ENCODE measurements around the gene ORC4.
"Not testable (repeated sequence)": the region's sequence is repeated elsewhere in the genome, so short reads cannot be mapped to it uniquely, and the experiment has no call there.

Gene ORC4

DNA sequence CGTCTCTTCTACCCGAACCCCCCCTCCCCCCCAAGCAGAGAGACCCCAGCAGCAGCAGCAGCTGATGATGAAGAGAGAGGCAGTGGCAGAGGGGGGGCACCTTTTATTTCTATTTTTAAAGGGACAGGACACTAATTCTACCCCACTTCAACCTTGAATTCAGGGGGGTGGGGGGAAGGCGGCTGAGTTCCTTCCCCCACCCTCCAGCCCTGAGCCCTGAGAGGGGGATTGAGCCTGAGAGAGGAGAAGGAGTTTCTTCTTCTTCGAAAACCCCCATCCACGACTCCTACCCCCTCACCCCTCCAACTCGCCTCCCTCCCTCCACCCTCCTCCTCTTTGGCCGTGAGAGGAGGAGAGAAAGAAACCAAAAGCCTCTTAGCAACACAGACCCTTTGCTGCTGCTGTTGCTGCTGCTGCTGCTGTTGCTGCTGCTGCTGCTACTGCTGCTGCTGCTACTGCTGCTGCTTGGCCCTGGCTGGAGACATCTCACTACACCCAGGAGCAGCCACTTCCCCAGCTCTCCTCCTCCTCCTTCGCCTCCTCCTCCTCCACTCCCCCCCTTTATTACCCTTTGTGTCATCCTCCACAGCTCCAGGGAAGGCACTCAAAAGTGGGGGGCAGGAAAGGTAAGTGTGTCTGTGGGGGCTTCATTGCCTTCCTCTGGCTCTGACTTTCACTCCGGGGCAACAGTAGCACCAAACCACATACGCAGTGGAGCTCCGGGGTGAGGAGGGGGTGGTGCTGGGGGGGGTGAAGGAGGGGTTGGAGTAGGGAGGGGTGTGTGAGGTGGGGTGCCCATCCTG is 723 bp upstream of the ORC4 start, which contains the start of gene MBD5:
Gene MBD5 (plus strand): TSS at position 33 of the 803 bp plus-strand sequence.
- in situ Hi-C loops (cut with MboI; ENCODE audit: low sequenced_read_pairs), result no loop called here

DNA sequence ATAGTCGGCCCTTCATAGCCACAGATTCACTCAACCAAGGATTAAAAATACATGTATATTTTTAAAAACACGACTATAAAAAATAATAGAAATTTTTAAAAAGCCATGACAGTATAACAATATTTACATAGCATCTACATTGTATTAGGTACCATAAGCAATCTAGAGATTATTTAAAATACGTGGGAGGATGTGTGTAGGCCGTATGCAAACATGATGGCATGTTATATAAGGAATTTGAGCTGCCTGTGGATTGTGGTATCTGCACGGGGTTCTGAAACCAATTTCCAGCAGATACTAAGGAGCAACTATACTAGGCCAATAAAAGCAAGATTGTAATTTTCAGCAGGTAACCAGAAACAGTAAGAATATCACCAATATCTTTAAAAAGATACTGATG is 5.9 kb downstream of the ORC4 start:
- in situ Hi-C loops (cut with MboI; ENCODE audit: low sequenced_read_pairs), result no loop called here

DNA sequence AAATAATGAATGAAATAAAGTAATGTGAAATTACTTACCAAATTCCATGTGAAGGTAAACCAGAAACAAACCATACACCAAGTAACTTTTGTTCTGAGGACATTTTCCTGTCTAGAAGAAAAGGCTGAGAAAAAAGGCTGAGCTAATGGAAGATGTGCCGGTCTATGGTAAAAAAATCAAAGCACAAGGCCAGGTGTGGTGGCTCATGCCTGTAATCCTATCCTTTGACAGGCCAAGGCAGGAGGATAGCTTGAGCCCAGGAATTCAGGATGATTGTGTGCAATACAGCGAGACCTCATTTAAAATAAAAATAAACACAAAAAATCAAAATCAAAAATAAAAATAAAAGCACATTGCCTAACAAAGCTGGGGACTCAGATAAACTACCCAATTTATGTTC is 6.7 kb downstream of the ORC4 start:
- in situ Hi-C loops (cut with MboI; ENCODE audit: low sequenced_read_pairs), result no loop called here

GRCh38 chr2:148008411-148008810 is 12.1 kb downstream of the ORC4 start:
- in situ Hi-C loops (cut with MboI; ENCODE audit: low sequenced_read_pairs), result not testable (repeated sequence)

DNA sequence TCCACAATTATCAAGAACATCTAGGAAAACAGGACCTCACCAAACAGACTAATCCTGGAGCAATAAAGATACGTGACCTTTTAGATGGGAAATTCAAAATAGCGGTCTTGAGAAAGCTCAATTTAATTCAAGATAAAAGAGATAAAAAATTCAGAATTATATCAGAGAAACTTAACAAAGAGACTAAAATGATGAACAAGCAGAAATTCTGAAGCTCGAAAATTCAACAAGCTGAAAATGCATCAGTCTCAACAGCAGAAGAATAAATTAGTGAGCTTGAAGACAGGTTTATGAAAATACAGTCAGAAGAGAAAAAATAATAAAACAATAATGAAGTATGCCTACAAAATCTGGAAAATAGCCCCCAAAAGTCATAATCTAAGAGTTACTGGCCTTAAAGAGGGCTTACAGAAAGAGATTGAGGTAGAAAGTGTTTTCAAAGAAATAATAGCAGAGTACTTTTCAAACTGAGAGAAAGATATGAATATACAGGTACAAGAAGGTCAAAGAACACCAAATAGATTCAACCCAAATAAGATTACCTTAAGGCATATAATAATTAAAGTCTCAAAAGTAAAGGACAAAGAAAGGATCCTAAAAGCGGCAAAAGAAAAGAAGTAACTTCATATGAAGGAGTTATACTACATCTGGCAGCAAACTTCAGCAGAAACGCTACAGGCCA is 13.2 kb downstream of the ORC4 start:
- in situ Hi-C loops (cut with MboI; ENCODE audit: low sequenced_read_pairs), result no loop called here

GRCh38 chr2:148006249-148007007 is 14.1 kb downstream of the ORC4 start:
- in situ Hi-C loops (cut with MboI; ENCODE audit: low sequenced_read_pairs), result no loop called here

DNA sequence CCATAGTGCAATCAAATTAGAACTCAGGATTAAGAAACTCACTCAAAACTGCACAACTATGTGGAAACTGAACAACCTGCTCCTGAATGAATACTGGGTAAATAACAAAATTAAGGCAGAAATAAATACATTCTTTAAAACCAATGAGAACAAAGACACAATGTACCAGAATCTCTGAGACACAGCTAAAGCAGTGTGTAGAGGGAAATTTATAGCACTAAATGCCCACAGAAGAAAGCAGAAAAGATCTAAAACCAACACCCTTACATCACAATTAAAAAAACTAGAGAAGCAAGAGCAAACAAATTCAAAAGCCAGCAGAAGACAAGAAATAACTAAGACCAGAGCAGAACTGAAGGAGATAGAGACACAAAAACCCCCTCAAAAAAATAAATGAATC is 18.1 kb downstream of the ORC4 start:
- in situ Hi-C loops (cut with MboI; ENCODE audit: low sequenced_read_pairs), result not testable (repeated sequence)

GRCh38 chr2:148000095-148000494 is 20.4 kb downstream of the ORC4 start:
- in situ Hi-C loops (cut with MboI; ENCODE audit: low sequenced_read_pairs), result no loop called here

GRCh38 chr2:147999126-147999525 is 21.4 kb downstream of the ORC4 start:
- in situ Hi-C loops (cut with MboI; ENCODE audit: low sequenced_read_pairs), result no loop called here

GRCh38 chr2:147998203-147998602 is 22.3 kb downstream of the ORC4 start:
- in situ Hi-C loops (cut with MboI; ENCODE audit: low sequenced_read_pairs), result no loop called here

GRCh38 chr2:147996828-147997227 is 23.7 kb downstream of the ORC4 start:
- in situ Hi-C loops (cut with MboI; ENCODE audit: low sequenced_read_pairs), result no loop called here

GRCh38 chr2:147994965-147995364 is 25.6 kb downstream of the ORC4 start:
- in situ Hi-C loops (cut with MboI; ENCODE audit: low sequenced_read_pairs), result not testable (repeated sequence)

DNA sequence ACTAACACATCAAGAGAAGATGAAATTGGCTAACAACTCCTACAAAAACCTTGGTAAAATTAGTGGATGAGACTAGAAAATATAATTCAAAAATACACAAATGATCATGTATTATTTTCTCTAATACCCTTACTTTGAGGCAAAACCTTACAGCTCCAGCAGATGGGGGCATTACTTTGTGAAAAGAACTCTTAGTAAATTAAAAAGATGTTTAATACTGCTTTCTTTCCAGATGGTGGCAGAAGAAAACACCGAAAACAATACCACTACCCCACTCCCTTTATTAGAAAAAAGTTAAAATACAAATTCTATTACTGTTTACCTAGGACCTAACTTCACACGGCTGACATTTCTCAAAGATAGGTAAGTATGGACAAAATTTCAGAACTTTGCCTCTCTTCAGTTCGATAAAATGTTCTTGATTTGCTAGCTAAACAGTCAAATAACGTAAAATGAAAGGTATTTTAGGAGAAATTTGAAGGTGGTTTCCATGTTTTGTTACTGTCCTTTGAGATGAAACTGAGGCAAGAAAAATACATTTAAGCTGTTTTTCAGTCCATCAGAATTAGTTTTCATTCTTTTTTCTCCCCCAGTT is 30.6 kb downstream of the ORC4 start:
- in situ Hi-C loops (cut with MboI; ENCODE audit: low sequenced_read_pairs), result no loop called here

- in situ Hi-C loops (cut with MboI; ENCODE audit: low sequenced_read_pairs), result no loop called here
Measured at GRCh38 chr2:147989102-147989501, 31.4 kb downstream of the ORC4 start.

DNA sequence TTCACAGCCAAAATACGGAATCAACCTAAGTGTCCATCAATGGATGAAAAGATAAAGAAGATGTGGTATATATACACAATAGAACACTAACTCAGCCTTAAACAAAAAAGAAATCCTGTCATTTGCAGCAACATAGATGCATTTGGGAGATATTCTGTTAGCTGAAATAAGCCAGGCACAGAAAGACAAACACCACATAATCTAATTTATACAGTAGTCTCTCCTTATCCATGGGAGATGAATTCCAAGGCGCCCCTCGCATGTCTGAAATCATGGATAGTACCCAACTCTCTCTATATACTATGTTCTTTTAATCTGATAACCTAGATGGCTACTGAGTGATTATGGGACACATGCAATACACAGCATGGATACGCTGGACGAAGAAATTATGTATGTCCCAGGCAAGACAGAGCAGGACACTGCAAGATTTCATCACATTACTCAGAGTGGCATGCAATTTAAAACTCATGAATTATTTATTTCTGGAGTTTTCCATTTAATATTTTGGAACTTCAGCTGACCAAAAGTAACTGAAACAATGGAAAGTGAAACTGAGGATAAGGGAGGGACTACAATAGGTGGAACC is 39.5 kb downstream of the ORC4 start:
- in situ Hi-C loops (cut with MboI; ENCODE audit: low sequenced_read_pairs), result no loop called here

DNA sequence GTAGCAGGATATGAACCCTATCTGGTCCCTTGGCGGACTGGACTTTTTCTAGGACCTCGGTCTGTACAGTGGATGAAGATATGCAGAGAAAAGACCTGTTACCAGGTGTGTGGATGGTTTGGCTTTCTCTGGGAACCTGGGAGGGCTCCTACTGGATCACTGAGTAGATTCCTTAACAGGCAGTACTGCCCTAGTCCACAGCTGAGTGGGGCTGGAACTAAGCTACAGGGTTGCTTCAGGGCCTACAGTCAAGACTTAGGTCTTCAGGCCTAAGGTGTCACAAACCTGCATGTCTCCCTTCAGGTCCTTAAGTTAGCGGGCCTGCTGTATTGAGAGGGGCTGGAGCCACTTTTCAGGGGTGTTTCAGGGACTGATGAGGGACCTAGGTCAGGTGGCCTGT is 42.9 kb downstream of the ORC4 start:
- in situ Hi-C loops (cut with MboI; ENCODE audit: low sequenced_read_pairs), result no loop called here

DNA sequence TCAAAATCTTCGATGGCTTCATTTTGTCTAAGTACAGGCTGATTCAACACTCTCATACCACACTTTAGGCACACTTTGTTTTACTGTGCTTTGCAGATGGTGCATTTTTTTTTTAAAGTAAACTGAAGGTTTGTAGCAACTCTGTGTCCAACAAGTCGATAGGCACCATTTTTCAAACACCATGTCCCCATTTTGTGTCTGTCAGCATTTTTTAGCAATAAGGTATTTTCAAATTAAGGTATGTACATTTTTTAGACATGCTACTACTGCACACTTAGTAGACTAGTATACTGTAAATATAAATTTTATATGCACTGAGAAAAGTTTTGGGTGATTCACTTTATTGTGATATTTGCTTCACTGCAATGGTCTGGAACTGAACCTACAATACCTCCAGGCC is 44.4 kb downstream of the ORC4 start:
- in situ Hi-C loops (cut with MboI; ENCODE audit: low sequenced_read_pairs), result no loop called here

DNA sequence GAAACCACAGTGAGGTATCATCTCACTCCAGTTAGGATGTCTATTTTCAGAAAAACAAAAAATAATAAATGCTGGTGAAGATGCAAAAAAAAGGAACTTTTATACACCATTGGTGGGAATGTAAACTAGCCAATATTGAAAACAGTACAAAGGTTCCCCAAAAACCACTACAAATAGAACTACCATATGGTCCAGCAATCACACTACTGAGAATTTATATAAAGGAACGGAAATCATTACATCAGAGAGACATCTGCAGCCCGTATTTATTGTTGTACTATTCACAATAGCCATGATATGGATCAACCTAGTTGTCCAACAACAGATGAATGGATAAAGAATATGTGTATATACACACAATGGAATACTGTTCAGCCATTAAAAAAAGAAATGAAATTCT is 52.0 kb downstream of the ORC4 start:
- in situ Hi-C loops (cut with MboI; ENCODE audit: low sequenced_read_pairs), result loop anchor here (25.0 kb wide), 1 partner anchor 544 kb away; no protein-coding TSS in a partner anchor

GRCh38 chr2:147952118-147952517 is 68.4 kb downstream of the ORC4 start:
- in situ Hi-C loops (cut with MboI; ENCODE audit: low sequenced_read_pairs), result loop anchor here (25.0 kb wide), 1 partner anchor 560 kb away; no protein-coding TSS in a partner anchor

DNA sequence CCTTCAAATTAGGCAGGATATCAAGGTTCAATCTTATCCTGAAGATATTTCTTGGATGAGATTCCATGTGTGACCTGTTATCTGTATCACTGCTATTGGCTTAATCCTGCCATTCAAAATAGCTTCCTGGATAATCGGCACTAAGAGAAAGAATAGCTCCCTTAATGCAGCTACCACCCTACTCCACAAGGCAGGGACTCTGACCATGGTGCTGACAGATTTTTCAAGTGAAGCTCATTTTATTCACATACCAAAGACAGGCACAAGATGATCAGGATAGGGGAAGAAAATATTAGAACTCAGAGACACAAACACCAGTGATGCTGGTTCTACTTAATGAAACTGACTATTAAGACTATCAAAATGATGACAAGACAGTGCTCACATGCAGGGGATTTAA is 74.9 kb downstream of the ORC4 start:
- in situ Hi-C loops (cut with MboI; ENCODE audit: low sequenced_read_pairs), result loop anchor here (25.0 kb wide), 1 partner anchor 1042 kb away; no protein-coding TSS in a partner anchor

DNA sequence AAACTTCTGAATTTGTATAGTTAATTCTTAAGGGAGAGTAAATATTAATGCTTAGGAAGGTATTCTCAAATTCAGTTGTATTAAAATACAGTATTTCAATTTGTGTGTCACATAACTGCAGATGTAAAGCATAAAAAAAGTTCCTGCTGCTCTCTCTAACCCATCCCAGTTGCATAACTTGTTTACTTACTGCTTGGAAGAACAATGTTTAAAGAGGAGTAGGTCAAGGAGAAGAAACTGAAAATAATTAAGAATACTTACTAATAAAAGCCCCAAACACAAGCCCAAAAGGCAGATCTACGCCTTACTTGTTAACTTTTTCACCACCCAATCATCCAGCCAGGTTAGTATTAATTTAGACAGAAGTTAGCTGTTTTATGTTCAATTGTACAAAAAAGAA is 81.2 kb downstream of the ORC4 start:
- in situ Hi-C loops (cut with MboI; ENCODE audit: low sequenced_read_pairs), result loop anchor here (25.0 kb wide), 1 partner anchor 1048 kb away; no protein-coding TSS in a partner anchor
